Glomerular endothelial cell (primary cell): ENCODE results near the gene SPATA46. TPM values are rescaled to one million over a fixed set of nuclear protein-coding genes. Genes with fewer than 3 reads are reported as not detected.
"Not testable (repeated sequence)": the region's sequence is repeated elsewhere in the genome, so short reads cannot be mapped to it uniquely, and the experiment has no call there.

Experiments used
- DNase-seq: peaks from one replicate; pipeline ENCODE4 v3.0.0-alpha.2; 2011; ENCODE audit warnings: low read depth, low spot score; ENCODE audit errors: extremely low read depth
- total RNA-seq: library from RNA; depleted of rRNA; stranded (reverse); fragments of >200 nt; gene quantifications from 2 replicates; pipeline ENCODE4 v1.2.3, GENCODE V29; 2015

SPATA46 gene
- not detected in 2 replicates for total RNA-seq

GRCh38 chr1:162376691-162377090 lies at the start of gene SPATA46:
TSS of gene SPATA46 (minus strand) at chr1:162376854. CDS start at chr1:162376790, 64 bp downstream.
- DNase-seq = no peak

GRCh38 chr1:162422662-162423375 lies 46.2 kb upstream of the SPATA46 start:
- no peak for DNase-seq

GRCh38 chr1:162421258-162422164 lies 44.9 kb upstream of the SPATA46 start:
- DNase-seq = no peak

GRCh38 chr1:162420120-162420519 lies 43.5 kb upstream of the SPATA46 start:
- DNase-seq = no peak

GRCh38 chr1:162419450-162419931 lies 42.8 kb upstream of the SPATA46 start:
- DNase-seq = not testable (repeated sequence)

GRCh38 chr1:162418584-162418983 lies 41.9 kb upstream of the SPATA46 start:
- DNase-seq = not testable (repeated sequence)

GRCh38 chr1:162417650-162418049 lies 41.0 kb upstream of the SPATA46 start:
- DNase-seq = no peak

GRCh38 chr1:162416909-162417308 lies 40.3 kb upstream of the SPATA46 start:
- DNase-seq = no peak

- DNase-seq = no peak
These were observed 39.6 kb upstream of the SPATA46 start for GRCh38 chr1:162416215-162416614.

GRCh38 chr1:162412002-162412401 lies 35.3 kb upstream of the SPATA46 start, which contains the start of gene SH2D1B:
TSS of gene SH2D1B (minus strand) at chr1:162412136. CDS start at chr1:162412016, 120 bp downstream.
- DNase-seq = no peak

GRCh38 chr1:162407539-162407938 lies 30.9 kb upstream of the SPATA46 start:
- DNase-seq = no peak

- DNase-seq = no peak
These were observed 30.2 kb upstream of the SPATA46 start for GRCh38 chr1:162406811-162407210.

GRCh38 chr1:162405800-162406199 lies 29.1 kb upstream of the SPATA46 start:
- no peak for DNase-seq

- no peak for DNase-seq
These were observed 28.0 kb upstream of the SPATA46 start for GRCh38 chr1:162404550-162405160.

- no peak for DNase-seq
These were observed 24.2 kb upstream of the SPATA46 start for GRCh38 chr1:162400790-162401355.

GRCh38 chr1:162398999-162399580 lies 22.4 kb upstream of the SPATA46 start:
- DNase-seq = no peak

- no peak for DNase-seq
These were observed 21.4 kb upstream of the SPATA46 start for GRCh38 chr1:162397943-162398560.

GRCh38 chr1:162397039-162397448 lies 20.4 kb upstream of the SPATA46 start:
- DNase-seq = no peak

GRCh38 chr1:162396201-162396906 lies 19.7 kb upstream of the SPATA46 start:
- DNase-seq = no peak
